ENCODE data around the gene STON2.

The STON2 gene

GRCh38 chr14:81353691-81354323 is 46.3 kb downstream of the STON2 start:
- TF ChIP-seq SUZ12 (IDR thresholded peaks at IDR 0.05; ENCODE audit: extremely low read depth, insufficient read depth, insufficient read length) (no peak), ZNF274 (IDR thresholded peaks at IDR 0.05; ENCODE audit: low read depth, low read length) (no peak), YY1 (IDR thresholded peaks at IDR 0.05; ENCODE audit: insufficient read depth, insufficient read length) (no peak)
- no peaks in the 10 kb centered on the region; the same call in 1 of the 2 replicates for H3K9me3 ChIP-seq (ENCODE audit: insufficient read depth, low read length)

DNA sequence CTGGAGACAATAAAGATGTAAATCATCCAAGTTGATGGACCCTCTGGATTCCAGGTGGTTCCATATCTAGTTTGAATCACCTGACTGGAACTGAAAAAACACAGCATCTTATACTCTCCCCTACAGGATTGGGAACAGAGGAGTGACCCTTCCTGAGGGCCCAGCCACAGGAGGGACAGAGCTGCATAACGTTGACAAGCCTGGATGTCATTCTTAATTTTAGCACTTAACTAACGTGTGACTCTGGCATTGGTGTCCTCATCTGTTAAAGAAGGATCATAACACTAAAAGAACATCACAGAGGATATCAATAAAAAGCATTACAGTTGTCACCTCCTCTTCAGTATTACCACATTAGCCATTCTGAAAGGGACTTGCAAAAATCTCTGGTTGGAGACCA is 47.7 kb downstream of the STON2 start:
- Histone ChIP-seq H3K4me3 (ENCODE audit: insufficient read length, low read depth) (no peak overlapping the region), H3K9me3 (ENCODE audit: insufficient read depth, low read length) (no peaks in the 10 kb centered on the region; the same call in 1 of the 2 replicates), H3K9ac (ENCODE audit: insufficient read length, low read depth) (no peak overlapping the region), H3K27me3 (ENCODE audit: insufficient read depth, insufficient read length) (no peaks in the 10 kb centered on the region), H3K36me3 (ENCODE audit: insufficient read depth, insufficient read length, low read length) (no peaks in the 10 kb centered on the region), H3K4me1 (ENCODE audit: insufficient read depth, insufficient read length) (no peaks in the 10 kb centered on the region)
- no peak for DNase-seq (ENCODE audit: low read depth, low spot score)
- TF ChIP-seq YY1 (IDR thresholded peaks at IDR 0.05; ENCODE audit: insufficient read depth, insufficient read length) (no peak), SUZ12 (IDR thresholded peaks at IDR 0.05; ENCODE audit: extremely low read depth, insufficient read depth, insufficient read length) (no peak), ZNF274 (IDR thresholded peaks at IDR 0.05; ENCODE audit: low read depth, low read length) (no peak)

More at GRCh38 chr14:81353691-81354323, 46.3 kb downstream of the STON2 start:
- Histone ChIP-seq H3K4me3 (ENCODE audit: insufficient read length, low read depth) (no peak overlapping the region), H3K36me3 (ENCODE audit: insufficient read depth, insufficient read length, low read length) (no peaks in the 10 kb centered on the region), H3K4me1 (ENCODE audit: insufficient read depth, insufficient read length) (no peaks in the 10 kb centered on the region), H3K9ac (ENCODE audit: insufficient read length, low read depth) (no peak overlapping the region), H3K27me3 (ENCODE audit: insufficient read depth, insufficient read length) (no peaks in the 10 kb centered on the region)
- no peak for DNase-seq (ENCODE audit: low read depth, low spot score)

GRCh38 chr14:81351205-81351604 is 48.9 kb downstream of the STON2 start:
- no peaks in the 10 kb centered on the region for H3K4me1 ChIP-seq (ENCODE audit: insufficient read depth, insufficient read length)

DNA sequence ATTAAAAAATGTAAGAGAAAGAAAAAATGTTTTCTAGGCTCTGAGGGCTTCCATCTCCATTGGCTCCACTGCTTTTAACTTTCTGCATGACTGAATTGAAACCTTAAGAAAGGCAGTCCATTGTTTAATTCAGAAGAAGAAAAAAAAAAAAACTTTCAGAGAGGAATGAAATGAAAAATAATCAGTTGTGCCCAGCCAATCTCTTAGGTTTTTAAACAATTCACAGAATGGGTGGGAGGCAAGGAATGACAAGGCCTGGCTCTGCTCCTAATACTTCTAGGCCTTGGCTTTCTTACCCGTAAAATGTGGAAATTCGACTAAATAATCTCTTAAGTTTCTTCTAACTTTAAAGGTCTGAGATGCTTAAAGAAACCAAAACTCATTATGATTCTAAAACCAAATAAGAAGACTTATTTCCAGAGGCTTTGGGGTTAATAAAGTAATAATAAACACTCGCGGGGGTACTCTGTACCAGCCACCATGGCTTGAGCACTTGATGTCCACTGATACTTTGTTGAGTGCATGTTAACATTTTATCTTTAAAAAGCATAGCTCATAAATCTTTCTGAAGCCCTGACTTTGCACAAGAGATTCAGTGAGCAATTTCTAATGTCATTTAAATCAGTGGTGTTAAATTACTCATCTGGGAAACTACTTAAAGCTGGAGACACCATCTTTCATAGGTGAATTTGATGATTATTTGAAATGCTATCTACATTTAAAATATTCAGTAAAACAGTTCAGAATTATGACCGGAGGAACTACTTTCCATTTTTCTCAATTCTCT is 49.6 kb downstream of the STON2 start:
- no peak overlapping the region for H3K4me3 ChIP-seq (ENCODE audit: insufficient read length, low read depth)
- no peak for DNase-seq (ENCODE audit: low read depth, low spot score)
- no peak overlapping the region for H3K9ac ChIP-seq (ENCODE audit: insufficient read length, low read depth)
- no peaks in the 10 kb centered on the region for H3K4me1 ChIP-seq (ENCODE audit: insufficient read depth, insufficient read length)
- no peaks in the 10 kb centered on the region for H3K27me3 ChIP-seq (ENCODE audit: insufficient read depth, insufficient read length)
- H3K9me3 ChIP-seq (ENCODE audit: insufficient read depth, low read length) = no peaks in the 10 kb centered on the region; the same call in 1 of the 2 replicates
- TF ChIP-seq ZNF274 (IDR thresholded peaks at IDR 0.05; ENCODE audit: low read depth, low read length) (no peak), YY1 (IDR thresholded peaks at IDR 0.05; ENCODE audit: insufficient read depth, insufficient read length) (no peak), SUZ12 (IDR thresholded peaks at IDR 0.05; ENCODE audit: extremely low read depth, insufficient read depth, insufficient read length) (no peak)
- H3K36me3 ChIP-seq (ENCODE audit: insufficient read depth, insufficient read length, low read length) = no peaks in the 10 kb centered on the region

More at GRCh38 chr14:81351205-81351604, 48.9 kb downstream of the STON2 start:
- Histone ChIP-seq H3K9ac (ENCODE audit: insufficient read length, low read depth) (no peak overlapping the region), H3K4me3 (ENCODE audit: insufficient read length, low read depth) (no peak overlapping the region), H3K9me3 (ENCODE audit: insufficient read depth, low read length) (no peaks in the 10 kb centered on the region; the same call in 1 of the 2 replicates), H3K27me3 (ENCODE audit: insufficient read depth, insufficient read length) (no peaks in the 10 kb centered on the region), H3K36me3 (ENCODE audit: insufficient read depth, insufficient read length, low read length) (no peaks in the 10 kb centered on the region)
- DNase-seq (ENCODE audit: low read depth, low spot score) = no peak
- TF ChIP-seq ZNF274 (IDR thresholded peaks at IDR 0.05; ENCODE audit: low read depth, low read length) = no peak

DNA sequence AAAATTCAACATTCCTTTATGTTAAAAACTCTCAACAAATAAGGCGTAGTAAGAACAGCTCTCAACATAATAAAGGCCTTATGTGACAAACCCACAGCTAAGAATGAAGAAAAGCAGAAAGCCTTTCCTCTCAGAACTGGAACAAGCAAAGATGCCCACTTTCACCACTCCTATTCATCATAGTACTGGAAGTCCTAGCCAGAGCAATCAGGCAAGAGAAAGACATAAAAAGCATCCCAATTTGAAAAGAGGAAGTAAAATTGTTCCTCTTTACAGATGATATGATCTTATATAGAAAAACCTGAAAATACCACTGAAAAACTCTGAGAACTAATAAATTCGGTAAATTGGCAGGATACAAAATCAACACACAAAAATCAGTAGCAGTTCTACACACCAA is 52.1 kb downstream of the STON2 start:
- TF ChIP-seq ZNF274 (IDR thresholded peaks at IDR 0.05; ENCODE audit: low read depth, low read length) = no peak
- Histone ChIP-seq H3K9ac (ENCODE audit: insufficient read length, low read depth) (no peak overlapping the region), H3K27me3 (ENCODE audit: insufficient read depth, insufficient read length) (no peaks in the 10 kb centered on the region), H3K4me3 (ENCODE audit: insufficient read length, low read depth) (no peak overlapping the region), H3K36me3 (ENCODE audit: insufficient read depth, insufficient read length, low read length) (no peaks in the 10 kb centered on the region), H3K4me1 (ENCODE audit: insufficient read depth, insufficient read length) (no peaks in the 10 kb centered on the region), H3K9me3 (ENCODE audit: insufficient read depth, low read length) (no peaks in the 10 kb centered on the region)
- DNase-seq (ENCODE audit: low read depth, low spot score) = no peak

- TF ChIP-seq YY1 (IDR thresholded peaks at IDR 0.05; ENCODE audit: insufficient read depth, insufficient read length) (no peak), ZNF274 (IDR thresholded peaks at IDR 0.05; ENCODE audit: low read depth, low read length) (no peak)
- DNase-seq (ENCODE audit: low read depth, low spot score) = no peak
- no peak overlapping the region for H3K4me3 ChIP-seq (ENCODE audit: insufficient read length, low read depth)
Measured at GRCh38 chr14:81345781-81346180, 54.3 kb downstream of the STON2 start.

DNA sequence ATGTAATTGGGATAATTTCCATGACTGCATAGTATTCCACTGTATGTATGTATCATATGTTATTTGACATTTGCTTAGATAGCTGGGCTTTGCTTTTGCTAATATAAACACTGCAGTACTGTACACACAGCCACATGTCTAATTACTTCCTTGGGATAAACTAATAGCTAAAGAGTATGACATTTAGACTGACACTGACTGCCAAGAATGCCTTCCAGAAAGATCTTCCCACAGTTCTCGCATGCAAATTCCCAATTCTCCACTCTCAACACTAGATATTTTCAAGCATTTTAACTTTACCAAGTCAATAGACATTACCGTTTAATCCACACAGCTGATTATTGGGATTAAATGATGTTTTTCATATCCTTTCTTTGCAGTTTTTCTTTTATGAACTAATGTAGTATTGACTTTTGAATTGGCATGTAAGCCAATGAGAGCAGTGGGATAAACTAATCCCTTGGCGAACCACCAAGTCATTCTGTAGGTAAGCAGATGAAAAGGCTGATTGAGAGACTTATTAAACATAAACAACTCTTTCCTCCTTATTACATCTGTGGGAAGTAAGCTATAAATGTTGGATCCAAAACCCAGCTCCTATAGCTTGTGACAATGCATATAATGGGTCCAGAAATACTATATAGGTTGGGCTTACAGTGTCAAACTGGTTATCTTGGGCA is 55.5 kb downstream of the STON2 start:
- Histone ChIP-seq H3K4me1 (ENCODE audit: insufficient read depth, insufficient read length) (no peaks in the 10 kb centered on the region), H3K9ac (ENCODE audit: insufficient read length, low read depth) (no peak overlapping the region), H3K27me3 (ENCODE audit: insufficient read depth, insufficient read length) (no peaks in the 10 kb centered on the region), H3K4me3 (ENCODE audit: insufficient read length, low read depth) (no peak overlapping the region), H3K36me3 (ENCODE audit: insufficient read depth, insufficient read length, low read length) (no peaks in the 10 kb centered on the region), H3K9me3 (ENCODE audit: insufficient read depth, low read length) (no peaks in the 10 kb centered on the region)
- TF ChIP-seq ZNF274 (IDR thresholded peaks at IDR 0.05; ENCODE audit: low read depth, low read length) (no peak), YY1 (IDR thresholded peaks at IDR 0.05; ENCODE audit: insufficient read depth, insufficient read length) (no peak), SUZ12 (IDR thresholded peaks at IDR 0.05; ENCODE audit: extremely low read depth, insufficient read depth, insufficient read length) (no peak)
- DNase-seq (ENCODE audit: low read depth, low spot score) = no peak

More at GRCh38 chr14:81345781-81346180, 54.3 kb downstream of the STON2 start:
- Histone ChIP-seq H3K27me3 (ENCODE audit: insufficient read depth, insufficient read length) (no peaks in the 10 kb centered on the region), H3K9me3 (ENCODE audit: insufficient read depth, low read length) (no peaks in the 10 kb centered on the region), H3K9ac (ENCODE audit: insufficient read length, low read depth) (no peak overlapping the region), H3K4me1 (ENCODE audit: insufficient read depth, insufficient read length) (no peaks in the 10 kb centered on the region), H3K36me3 (ENCODE audit: insufficient read depth, insufficient read length, low read length) (no peaks in the 10 kb centered on the region)

Measured in NT2/D1 (cell line).